Endothelial cell of umbilical vein (primary cell): ENCODE results near the gene SLC31A2. TPM values are rescaled to one million over a fixed set of nuclear protein-coding genes. Genes with fewer than 3 reads are reported as not detected.

ENCODE experiments used
- BruUV-seq: library from RNA; stranded (reverse); fragments of 400-500 nt; replicated peaks from 2 replicates; lab custom pipeline; 2021; lab: Mats Ljungman, UMichigan
- CTCF ChIA-PET: fragments of 300-600, 350-600 bp; sonication (Branson Sonifier 250); formaldehyde crosslinking; loops from one replicate; lab custom pipeline; 2021; ENCODE audit warnings: antibody characterized with exemption, inconsistent platforms; lab: Charles Lee
- POLR2A ChIA-PET: fragments of 300-600, 350-600 bp; sonication (Branson Sonifier 250); formaldehyde crosslinking; loops from one replicate; lab custom pipeline; 2021; ENCODE audit warnings: antibody characterized with exemption, inconsistent platforms; lab: Charles Lee
- DNase-seq: peaks from one replicate; pipeline ENCODE4 v3.0.0-alpha.2; 2011; ENCODE audit warnings: low read depth, low spot score
- FAIRE-seq: peaks from 2 replicates; lab custom pipeline; 2011; peaks lifted over from hg19 to GRCh38; lab: Jason Lieb, UNC
- H2AFZ ChIP-seq: 2 replicates; pipeline ENCODE4 v1.6.0; 2012; ENCODE audit warnings: low read depth, low read length, control low read depth, inconsistent platforms
- H3K27ac ChIP-seq: 2 replicates; pipeline ENCODE4 v1.5.1; 2011; ENCODE audit warnings: low read depth, mild to moderate bottlenecking, control low read depth, low read length, moderate library complexity; ENCODE audit not compliant: insufficient read depth
- H3K27me3 ChIP-seq, 2 experiments: 2 replicates each; pipeline versions ENCODE4 v1.6.0 to v1.6.1; 2011; ENCODE audit warnings: low read length in 2 of 2, mixed read lengths in 1 of 2; ENCODE audit not compliant: control insufficient read depth in 2 of 2, insufficient read depth in 2 of 2
- H3K36me3 ChIP-seq, 2 experiments: 2 replicates in 1 of 2; 3 replicates in 1 of 2; pipeline ENCODE4 v1.5.1; 2011; ENCODE audit warnings: low read length in 2 of 2, mild to moderate bottlenecking in 1 of 2, moderate library complexity in 1 of 2; ENCODE audit not compliant: control insufficient read depth in 2 of 2, insufficient read depth in 2 of 2; ENCODE audit errors: extremely low read depth in 1 of 2
- H3K4me1 ChIP-seq: 3 replicates; pipeline ENCODE4 v1.5.1; 2011; ENCODE audit warnings: mild to moderate bottlenecking, low read length; ENCODE audit not compliant: control insufficient read depth, insufficient read depth; ENCODE audit errors: extremely low read depth
- H3K4me2 ChIP-seq: 2 replicates; pipeline ENCODE4 v1.6.1; 2011; ENCODE audit warnings: low read length, control low read depth, mixed read lengths; ENCODE audit not compliant: insufficient read depth
- H3K4me3 ChIP-seq, 3 experiments: fragments of 200-600 bp in 1 of 3; sonication (generic), shearing (Covaris generic) in 1 of 3; replicated peaks in 1 of 3; 2 replicates each; pipeline ENCODE4 v1.5.1; 2011 to 2016; ENCODE audit warnings: control low read depth in 3 of 3, low read length in 3 of 3, mild to moderate bottlenecking in 2 of 3, inconsistent platforms in 1 of 3, low read depth in 1 of 3, moderate library complexity in 1 of 3; ENCODE audit not compliant: insufficient read depth in 1 of 3
- H3K79me2 ChIP-seq: 2 replicates; pipeline ENCODE4 v1.6.0; 2012; ENCODE audit warnings: low read length, inconsistent platforms; ENCODE audit not compliant: control insufficient read depth, insufficient read depth
- H3K9ac ChIP-seq: replicated peaks from 2 replicates; pipeline ENCODE3; 2011; ENCODE audit warnings: low read length, control low read depth; ENCODE audit not compliant: insufficient read depth; ENCODE audit errors: extremely low read depth
- H3K9me1 ChIP-seq: replicated peaks from 3 replicates; pipeline ENCODE4 v1.6.0; 2011; ENCODE audit warnings: mild to moderate bottlenecking, low read length; ENCODE audit not compliant: control insufficient read depth, insufficient read depth; ENCODE audit errors: extremely low read depth
- H3K9me3 ChIP-seq: replicated peaks from 2 replicates; pipeline ENCODE4 v1.5.1; 2012; ENCODE audit warnings: low read length, inconsistent platforms; ENCODE audit not compliant: control insufficient read depth, insufficient read depth
- H4K20me1 ChIP-seq: replicated peaks from 2 replicates; pipeline ENCODE3; 2011; ENCODE audit warnings: mild to moderate bottlenecking, low read length; ENCODE audit not compliant: control insufficient read depth, insufficient read depth; ENCODE audit errors: extremely low read depth
- CTCF ChIP-seq, 2 donors: IDR thresholded peaks; 1 replicate in 1 of 2; 2 replicates in 1 of 2; pipeline ENCODE4 v1.5.1; 2011; ENCODE audit warnings: low read length in 2 of 2, mild to moderate bottlenecking in 2 of 2, moderate library complexity in 2 of 2, control low read depth in 1 of 2, inconsistent platforms in 1 of 2, low read depth in 1 of 2; ENCODE audit not compliant: insufficient read depth in 1 of 2; ENCODE audit errors: extremely low read depth in 1 of 2
- EZH2 ChIP-seq: IDR thresholded peaks from 2 replicates; pipeline ENCODE4 v1.6.1; 2012; ENCODE audit warnings: borderline replicate concordance, low read depth, mild to moderate bottlenecking, moderate library complexity, low read length, inconsistent platforms; ENCODE audit not compliant: severe bottlenecking
- FOS ChIP-seq: IDR thresholded peaks from 2 replicates; pipeline ENCODE4 v1.6.1; 2011; ENCODE audit warnings: mild to moderate bottlenecking, low read length, moderate library complexity, borderline replicate concordance; ENCODE audit not compliant: insufficient read depth
- GATA2 ChIP-seq: IDR thresholded peaks from 2 replicates; pipeline ENCODE4 v1.7.0; 2011; ENCODE audit warnings: low read depth, mild to moderate bottlenecking, moderate library complexity, mixed read lengths, low read length; ENCODE audit not compliant: insufficient read length, insufficient read depth
- JUN ChIP-seq: IDR thresholded peaks from 2 replicates; pipeline ENCODE4 v1.6.1; 2011; ENCODE audit warnings: borderline replicate concordance, low read depth; ENCODE audit not compliant: insufficient read length, insufficient read depth
- MAX ChIP-seq: IDR thresholded peaks from 2 replicates; pipeline ENCODE4 v1.6.1; 2011; ENCODE audit not compliant: insufficient read depth, insufficient read length
- MYC ChIP-seq: IDR thresholded peaks from one replicate; pipeline ENCODE4 v1.6.1; 2011; ENCODE audit warnings: mild to moderate bottlenecking, low read depth, low read length
- POLR2A ChIP-seq: IDR thresholded peaks from 2 replicates; pipeline ENCODE4 v1.6.1; 2012; ENCODE audit warnings: low read depth, mild to moderate bottlenecking, control low read depth, low read length
- POLR2AphosphoS5 ChIP-seq: IDR thresholded peaks from 2 replicates; pipeline ENCODE4 v1.6.1; 2012; ENCODE audit warnings: low read depth, mild to moderate bottlenecking, control low read depth, low read length, moderate library complexity; ENCODE audit not compliant: insufficient read depth
- dilution Hi-C: fragments of 300-500 bp; cut with MboI; formaldehyde crosslinking; loops from one replicate; pipeline ENCODE4 v1.15.0; 2019; ENCODE audit warnings: low sequenced_read_pairs; ENCODE audit not compliant: extremely low pct_ligation_motif_present
- intact Hi-C: fragments of 100-400 bp; cut with micrococcal nuclease; formaldehyde crosslinking; loops from one replicate; pipeline ENCODE4 v1.10.0; 2022
- polyA plus RNA-seq, 4 experiments: library from polyadenylated mRNA; depleted of rRNA in 3 of 4; stranded (reverse) in 3 of 4; unstranded in 1 of 4; fragments of >200 nt; gene quantifications; 2 replicates each; pipeline versions ENCODE4 v1.2.1 to v1.2.3, GENCODE V29; 2011 to 2012; ENCODE audit warnings: missing spikeins in 1 of 4
- total RNA-seq: library from RNA; stranded (reverse); gene quantifications from 2 replicates; pipeline ENCODE4 v1.2.3, GENCODE V29; 2021

The SLC31A2 gene
- total and polyA plus RNA-seq, 2 donors (not counting 3 experiments of a cell fraction or from before 2014, with no cell fraction given), result 3.7 to 9.8 TPM

- DNase-seq, result no peak
- Histone ChIP-seq H3K27me3 (no peaks in the 10 kb centered on the region), H2AFZ (no peak overlapping the region), H3K9me3 (no peaks in the 10 kb centered on the region), H3K79me2 (no peaks in the 10 kb centered on the region), H3K9me1 (no peaks in the 10 kb centered on the region), H3K4me3 (no peak overlapping the region), H3K4me1 (no peaks in the 10 kb centered on the region), H3K4me2 (no peak overlapping the region), H3K36me3 (peaks cover 5 to 14% of the 10 kb centered on the region in 2 experiments), H4K20me1 (no peaks in the 10 kb centered on the region), H3K9ac (no peak overlapping the region), H3K27ac (no peak overlapping the region)
- intact Hi-C loops, result no loop called here
- dilution Hi-C loops, result no loop called here
- no peak for FAIRE-seq
- TF ChIP-seq CTCF (IDR thresholded peaks at IDR 0.05; ENCODE audit: extremely low read depth in 1 of 2, insufficient read depth in 1 of 2, low read depth in 1 of 2, low read length in 2 of 2) (no peak), MAX (no peak), POLR2A (no peak), FOS (no peak), GATA2 (no peak), JUN (no peak), EZH2 (no peak), POLR2AphosphoS5 (no peak), MYC (no peak)
- BruUV-seq, result no TSS peak
- POLR2A ChIA-PET, result no interaction called here
- CTCF ChIA-PET, result interaction anchor here (1.0 kb wide), 1 partner anchor 9 kb away, joined by 5 read pairs; no protein-coding TSS in a partner anchor
Observed at GRCh38 chr9:113199683-113200329, 49.0 kb downstream of the SLC31A2 start.
